PC-3 (cell line): Measurements from ENCODE around the gene TMCC2. TPM values are rescaled to one million over a fixed set of nuclear protein-coding genes. Genes with fewer than 3 reads are reported as not detected.
"Not testable (repeated sequence)": the region's sequence is repeated elsewhere in the genome, so short reads cannot be mapped to it uniquely, and the experiment has no call there.

Experiments
- ATAC-seq: fragments of 200-7000 bp; cut with Tn5 transposase; 2 replicates; pipeline ENCODE4 v1.9.1; 2020; ENCODE audit warnings: mild to moderate bottlenecking, moderate library complexity
- BruUV-seq: library from RNA; stranded (reverse); fragments of 400-500 nt; replicated peaks from 2 replicates; lab custom pipeline; 2021; lab: Mats Ljungman, UMichigan
- CTCF ChIA-PET: fragments of 300-600 bp; sonication (Branson Sonifier 250); formaldehyde crosslinking; loops from one replicate; lab custom pipeline; 2022; ENCODE audit warnings: antibody characterized with exemption; lab: Charles Lee
- POLR2A ChIA-PET: fragments of 300-600 bp; sonication (Branson Sonifier 250); formaldehyde crosslinking; loops from one replicate; lab custom pipeline; 2022; ENCODE audit warnings: antibody characterized with exemption; ENCODE audit not compliant: unreplicated experiment; lab: Charles Lee
- DNase-seq: peaks from one replicate; pipeline ENCODE4 v3.0.0-alpha.2; 2015
- H2AFZ ChIP-seq: fragments of 300-600 bp; sonication (generic); 2 replicates; pipeline ENCODE4 v1.6.0; 2016; ENCODE audit warnings: antibody characterized with exemption, low read length
- H3F3A ChIP-seq: fragments of 300-600 bp; sonication (generic); one replicate; pipeline ENCODE4 v1.6.0; 2017; ENCODE audit warnings: antibody characterized with exemption, low read length, control low read depth, mild to moderate bottlenecking; ENCODE audit not compliant: unreplicated experiment
- H3K27ac ChIP-seq: fragments of 300-600 bp; sonication (generic); 2 replicates; pipeline ENCODE4 v1.5.1; 2016; ENCODE audit warnings: mild to moderate bottlenecking, low read length
- H3K27me3 ChIP-seq: fragments of 300-600 bp; sonication (generic); 2 replicates; pipeline ENCODE4 v1.6.1; 2016; ENCODE audit warnings: low read length, mixed read lengths
- H3K36me3 ChIP-seq: fragments of 300-600 bp; sonication (generic); 2 replicates; pipeline ENCODE4 v1.6.1; 2016; ENCODE audit warnings: low read depth, mixed run types, low read length, mixed read lengths
- H3K4me1 ChIP-seq: fragments of 300-600 bp; sonication (generic); 2 replicates; pipeline ENCODE4 v1.5.1; 2016; ENCODE audit warnings: low read length; ENCODE audit not compliant: insufficient read depth
- H3K4me2 ChIP-seq: fragments of 300-600 bp; sonication (generic); 2 replicates; pipeline ENCODE4 v1.6.0; 2016; ENCODE audit warnings: low read length
- H3K4me3 ChIP-seq: fragments of 300-600 bp; sonication (generic); 2 replicates; pipeline ENCODE4 v1.5.1; 2016; ENCODE audit warnings: mild to moderate bottlenecking, low read length, mixed read lengths
- H3K79me2 ChIP-seq: fragments of 300-600 bp; sonication (generic); 2 replicates; pipeline ENCODE4 v1.6.1; 2017; ENCODE audit warnings: low read length, mixed read lengths
- H3K9ac ChIP-seq: fragments of 300-600 bp; sonication (generic); 2 replicates; pipeline ENCODE4 v1.6.0; 2016; ENCODE audit warnings: mild to moderate bottlenecking, low read length
- H3K9me2 ChIP-seq: fragments of 300-600 bp; sonication (generic); replicated peaks from 2 replicates; pipeline ENCODE4 v1.6.1; 2016; ENCODE audit warnings: mixed run types, low read length, mixed read lengths
- H3K9me3 ChIP-seq: fragments of 300-600 bp; sonication (generic); 2 replicates; pipeline ENCODE4 v1.6.1; 2016; ENCODE audit warnings: low read length, mixed read lengths
- H4K20me1 ChIP-seq: fragments of 300-600 bp; sonication (generic); 2 replicates; pipeline ENCODE4 v1.6.1; 2016; ENCODE audit warnings: low read length, mixed read lengths
- CTCF ChIP-seq: fragments of 300-600 bp; sonication (generic); conservative IDR thresholded peaks from 2 replicates; pipeline ENCODE4 v1.5.1; 2017; ENCODE audit warnings: antibody characterized with exemption, low read depth, mild to moderate bottlenecking, low read length
- EZH2 ChIP-seq: fragments of 300-600 bp; sonication (generic); IDR thresholded peaks from one replicate; pipeline ENCODE4 v1.6.1; 2017; ENCODE audit warnings: antibody characterized with exemption, mild to moderate bottlenecking, low read length; ENCODE audit not compliant: unreplicated experiment
- EZH2phosphoT487 ChIP-seq: fragments of 300-600 bp; sonication (generic); IDR thresholded peaks from 2 replicates; pipeline ENCODE4 v1.6.1; 2018; ENCODE audit warnings: mild to moderate bottlenecking, antibody characterized with exemption, low read length, borderline replicate concordance
- intact Hi-C: fragments of 100-400 bp; cut with micrococcal nuclease; formaldehyde crosslinking; loops from 2 replicates; pipeline ENCODE4 v1.9.0; 2023
- total RNA-seq: library from RNA; depleted of rRNA; stranded (reverse); fragments of >200 nt; gene quantifications from 2 replicates; pipeline ENCODE4 v1.2.3, GENCODE V29; 2014

TMCC2 gene
- total RNA-seq, 1 experiment from 2014 or later, result 8.7 TPM

DNA sequence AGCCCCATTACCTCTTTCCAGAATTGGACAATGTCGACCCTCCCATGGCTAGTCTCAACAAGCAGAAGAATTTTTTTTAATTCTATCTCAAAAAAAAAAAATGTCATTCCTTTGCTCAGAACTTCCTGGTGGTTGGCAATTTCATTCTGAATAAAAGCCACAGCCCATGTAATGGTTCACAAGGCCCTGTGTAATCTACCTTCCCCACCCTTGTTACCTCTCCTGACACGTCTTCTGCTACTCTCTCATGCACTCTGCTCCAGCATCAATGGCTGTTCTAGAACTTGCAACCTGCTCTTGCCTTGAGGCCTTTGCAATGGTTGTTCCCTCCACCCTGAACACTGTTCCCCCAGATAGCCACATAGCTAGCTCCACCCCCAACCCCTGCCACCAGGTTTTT is 68.4 kb downstream of the TMCC2 start:
- H3K9ac ChIP-seq, result no peak overlapping the region
- no peaks in the 10 kb centered on the region for H3K36me3 ChIP-seq
- H3K79me2 ChIP-seq, result no peaks in the 10 kb centered on the region
- no peak overlapping the region for H3K4me3 ChIP-seq
- peaks cover 48% of the 10 kb centered on the region for H3K4me1 ChIP-seq
- H3K4me2 ChIP-seq, result no peak overlapping the region
- H3K27ac ChIP-seq, result no peak overlapping the region
- H4K20me1 ChIP-seq, result no peaks in the 10 kb centered on the region
- no peaks in the 10 kb centered on the region for H3F3A ChIP-seq
- DNase-seq (no peak), ATAC-seq (no peak)
- no peaks in the 10 kb centered on the region for H3K9me3 ChIP-seq
- H3K27me3 ChIP-seq, result no peaks in the 10 kb centered on the region
- BruUV-seq, result no TSS peak
- H2AFZ ChIP-seq, result no peak overlapping the region
- no peaks in the 10 kb centered on the region for H3K9me2 ChIP-seq
- ChIA-PET POLR2A (interaction anchor here (0.6 kb wide), 1 partner anchor 12 kb away, joined by 4 read pairs; no protein-coding TSS in a partner anchor), CTCF (no interaction called here)
- intact Hi-C loops, result no loop called here
- TF ChIP-seq EZH2phosphoT487, result no peak
- TF ChIP-seq CTCF, result no peak
- TF ChIP-seq EZH2, result no peak

DNA sequence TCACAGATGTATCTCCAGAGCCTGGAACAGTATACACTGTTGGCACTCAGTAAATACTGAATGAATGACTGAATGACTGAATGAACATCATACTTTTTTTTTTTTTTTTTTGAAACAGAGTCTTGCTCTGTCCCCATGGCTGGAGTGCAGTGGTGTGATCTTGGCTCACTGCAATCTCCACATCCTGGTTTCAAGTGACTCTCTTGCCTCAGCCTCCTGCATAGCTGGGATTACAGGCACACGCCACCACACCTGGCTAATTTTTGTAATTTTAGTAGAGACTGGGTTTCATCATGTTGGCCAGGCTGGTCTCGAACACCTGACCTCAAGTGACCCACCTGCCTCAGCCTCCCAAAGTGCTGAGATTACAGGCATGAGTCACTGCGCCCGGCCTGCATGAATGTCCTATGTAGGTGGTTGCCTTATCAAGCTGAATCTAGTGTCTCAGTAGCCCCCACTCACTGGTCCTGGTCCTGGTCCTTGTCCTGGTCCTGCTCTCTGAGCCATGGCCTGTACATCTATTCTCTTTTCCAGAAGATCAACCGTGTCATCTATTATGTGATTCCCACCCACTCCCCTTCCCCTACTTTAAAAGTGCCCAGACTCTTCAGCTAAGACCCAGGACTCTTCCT is 69.9 kb downstream of the TMCC2 start:
- H3K4me3 ChIP-seq, CTCF ChIA-PET, ATAC-seq, H3F3A ChIP-seq, H4K20me1 ChIP-seq, H3K79me2 ChIP-seq, intact Hi-C loops, POLR2A ChIA-PET, H3K9me3 ChIP-seq, H3K27me3 ChIP-seq, DNase-seq, BruUV-seq, H3K9me2 ChIP-seq, H3K36me3 ChIP-seq: not testable (repeated sequence)
- Histone ChIP-seq H2AFZ (peak overlapping the region; percentile 60; the same call in 1 of the 2 replicates), H3K27ac (peak overlapping the region; percentile 60), H3K4me2 (peak overlapping the region; percentile 66), H3K9ac (0 out of 2 replicates have a peak overlapping the region, but pooled peaks have one; percentile 10), H3K4me1 (peaks cover 57% of the 10 kb centered on the region)

DNA sequence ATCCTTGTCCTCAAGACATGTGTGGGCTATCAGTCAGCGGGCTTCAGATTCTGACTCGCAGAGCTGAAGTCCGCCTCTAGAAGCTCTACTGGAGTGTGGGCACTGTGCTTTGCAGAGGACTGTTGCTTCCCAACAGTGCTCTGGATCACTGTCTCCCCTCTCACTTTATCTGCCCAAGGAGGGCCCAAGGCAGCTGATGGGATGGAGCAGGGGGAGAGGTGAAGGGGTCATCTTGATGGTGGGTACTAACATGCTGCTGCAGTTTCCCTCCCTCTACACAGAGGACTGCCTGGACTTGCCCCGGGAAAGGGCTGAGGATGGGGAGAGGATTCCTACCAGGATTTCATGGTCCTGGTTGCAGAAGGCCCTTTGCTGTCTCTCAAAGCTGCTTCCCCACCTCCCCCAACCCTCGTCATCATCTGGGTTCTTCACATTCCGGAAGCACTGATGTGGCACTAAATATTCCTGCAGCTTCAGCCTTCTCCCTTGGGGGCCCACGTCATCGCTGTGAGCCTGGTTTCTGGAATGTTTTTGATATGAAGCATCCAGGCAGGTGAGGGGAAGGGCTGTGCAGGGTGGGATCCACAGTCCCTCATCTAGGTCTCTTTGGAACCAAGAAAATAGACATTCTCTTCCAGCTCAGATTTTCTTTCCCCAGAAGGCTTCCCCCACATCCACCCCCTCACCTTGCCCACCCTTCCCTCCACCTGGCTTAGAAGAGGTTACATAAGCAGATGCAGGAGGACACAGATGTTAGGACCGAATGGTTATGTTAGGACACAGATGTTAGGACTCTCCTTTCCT is 70.6 kb downstream of the TMCC2 start:
- BruUV-seq, result no TSS peak
- intact Hi-C loops, result no loop called here

More for the DNA sequence above, 70.6 kb downstream of the TMCC2 start:
- peak overlapping the region; percentile 60 for H3K27ac ChIP-seq
- peak overlapping the region; percentile 60 for H2AFZ ChIP-seq
- CTCF ChIA-PET, result no interaction called here
- no peak for TF ChIP-seq EZH2
- TF ChIP-seq CTCF, result no peak
- no peak for TF ChIP-seq EZH2phosphoT487
- no peaks in the 10 kb centered on the region for H3K79me2 ChIP-seq
- POLR2A ChIA-PET, result no interaction called here
- DNase-seq, result peak; percentile 97
- H3K27me3 ChIP-seq, result no peaks in the 10 kb centered on the region
- peaks cover 54% of the 10 kb centered on the region for H3K4me1 ChIP-seq
- no peaks in the 10 kb centered on the region for H3K9me2 ChIP-seq
- no peaks in the 10 kb centered on the region for H3K9me3 ChIP-seq
- peak overlapping the region; percentile 19; the same call in 1 of the 2 replicates for H3K9ac ChIP-seq
- no peaks in the 10 kb centered on the region for H4K20me1 ChIP-seq
- H3K36me3 ChIP-seq, result no peaks in the 10 kb centered on the region
- peak; percentile 79 for ATAC-seq
- H3F3A ChIP-seq, result no peaks in the 10 kb centered on the region
- H3K4me3 ChIP-seq, result no peak overlapping the region
- H3K4me2 ChIP-seq, result peak overlapping the region; percentile 66
